OCI-LY7 (cell line): ENCODE data around the gene BTRC. TPM values are rescaled to one million over a fixed set of nuclear protein-coding genes. Genes with fewer than 3 reads are reported as not detected.

Experiments
- BruUV-seq: library from RNA; stranded (reverse); fragments of 400-500 nt; replicated peaks from 2 replicates; lab custom pipeline; 2021; lab: Mats Ljungman, UMichigan
- CTCF ChIA-PET: fragments of 300-600 bp; sonication (Branson Sonifier 250); formaldehyde crosslinking; loops from one replicate; lab custom pipeline; 2022; ENCODE audit warnings: antibody characterized with exemption; ENCODE audit not compliant: unreplicated experiment; lab: Charles Lee
- POLR2A ChIA-PET: fragments of 300-600 bp; sonication (Branson Sonifier 250); formaldehyde crosslinking; loops from one replicate; lab custom pipeline; 2022; ENCODE audit warnings: antibody characterized with exemption; lab: Charles Lee
- DNase-seq: peaks from one replicate; pipeline ENCODE4 v3.0.0-alpha.2; 2015; ENCODE audit warnings: low spot score
- H2AFZ ChIP-seq: fragments of 200-600 bp; sonication (generic), shearing (Covaris generic); 2 replicates; pipeline ENCODE4 v1.6.1; 2014; ENCODE audit warnings: mild to moderate bottlenecking, antibody characterized with exemption, low read length, moderate library complexity
- H3K27ac ChIP-seq: fragments of 200-600 bp; sonication (generic); 2 replicates; pipeline ENCODE4 v1.5.1; 2014; ENCODE audit warnings: mixed run types, low read depth, mild to moderate bottlenecking, moderate library complexity, low read length, inconsistent platforms; ENCODE audit not compliant: poor library complexity, severe bottlenecking
- H3K36me3 ChIP-seq: fragments of 200-600 bp; sonication (generic); 2 replicates; pipeline ENCODE4 v1.6.1; 2014; ENCODE audit warnings: mild to moderate bottlenecking, antibody characterized with exemption, low read length, moderate library complexity, mixed read lengths; ENCODE audit not compliant: insufficient read depth
- H3K4me1 ChIP-seq: fragments of 200-600 bp; sonication (generic); 2 replicates; pipeline ENCODE4 v1.5.1; 2014; ENCODE audit warnings: mild to moderate bottlenecking, low read length; ENCODE audit not compliant: insufficient read depth, poor library complexity, severe bottlenecking
- H3K4me2 ChIP-seq: fragments of 200-600 bp; sonication (generic); 2 replicates; pipeline ENCODE4 v1.6.1; 2014; ENCODE audit warnings: mild to moderate bottlenecking, low read length
- H3K4me3 ChIP-seq: fragments of 200-600 bp; sonication (generic); 2 replicates; pipeline ENCODE4 v1.5.1; 2014; ENCODE audit warnings: mild to moderate bottlenecking, low read depth, low read length; ENCODE audit not compliant: poor library complexity, severe bottlenecking
- H3K79me2 ChIP-seq: fragments of 200-600 bp; sonication (generic); 2 replicates; pipeline ENCODE4 v1.6.1; 2016; ENCODE audit warnings: low read depth, mild to moderate bottlenecking, low read length, moderate library complexity, mixed read lengths; ENCODE audit not compliant: insufficient read depth
- H3K9me2 ChIP-seq: fragments of 200-600 bp; sonication (generic); 2 replicates; pipeline ENCODE4 v1.6.1; 2016; ENCODE audit warnings: mild to moderate bottlenecking, low read length, mixed read lengths; ENCODE audit not compliant: insufficient read depth
- H3K9me3 ChIP-seq: fragments of 200-600 bp; sonication (generic); 2 replicates; pipeline ENCODE4 v1.6.1; 2014; ENCODE audit warnings: mild to moderate bottlenecking, mixed run types, low read length, mixed read lengths
- H4K20me1 ChIP-seq: fragments of 200-600 bp; sonication (generic); 2 replicates; pipeline ENCODE4 v1.6.1; 2014; ENCODE audit warnings: mild to moderate bottlenecking, antibody characterized with exemption, low read length, moderate library complexity, mixed read lengths; ENCODE audit not compliant: insufficient read depth
- EZH2phosphoT487 ChIP-seq: fragments of 200-600 bp; sonication (generic); IDR thresholded peaks from 2 replicates; pipeline ENCODE4 v1.6.1; 2018; ENCODE audit warnings: low read depth, borderline replicate concordance, mild to moderate bottlenecking, mixed run types, antibody characterized with exemption, low read length, moderate library complexity, mixed read lengths
- intact Hi-C: fragments of 100-400 bp; cut with micrococcal nuclease; formaldehyde crosslinking; loops from one replicate; pipeline ENCODE4 v1.10.0; 2022; ENCODE audit not compliant: unreplicated experiment
- total RNA-seq, 2 experiments: library from RNA; depleted of rRNA in 1 of 2; stranded (reverse); fragments of >200 nt in 1 of 2; shearing (Covaris generic) in 1 of 2; gene quantifications; 2 replicates each; pipeline ENCODE4 v1.2.3, GENCODE V29; 2014 to 2022
- TF ChIP-seq, protein P1 (sequence below): fragments of 200-600 bp; sonication (generic); conservative IDR thresholded peaks from 2 replicates; pipeline ENCODE4 v1.5.1; 2014; ENCODE audit warnings: mild to moderate bottlenecking, antibody characterized with exemption, low read length, moderate library complexity, mixed read lengths

BTRC gene
- total RNA-seq, 2 experiments from 2014 or later = 6.1 to 17.8 TPM

GRCh38 chr10:101481256-101481655 lies 127.3 kb downstream of the BTRC start:
- BruUV-seq = no TSS peak
- Histone ChIP-seq H3K4me1 (no peaks in the 10 kb centered on the region), H3K4me2 (no peak overlapping the region), H3K9me3 (no peaks in the 10 kb centered on the region), H3K36me3 (no peaks in the 10 kb centered on the region), H2AFZ (no peak overlapping the region), H4K20me1 (no peaks in the 10 kb centered on the region; the same call in 1 of the 2 replicates), H3K9me2 (no peaks in the 10 kb centered on the region), H3K27ac (no peak overlapping the region), H3K4me3 (no peak overlapping the region), H3K79me2 (no peaks in the 10 kb centered on the region)
- POLR2A ChIA-PET = interaction anchor here (0.5 to 0.8 kb wide), 2 partner anchors 157 to 875 kb away, joined by 3 to 4 read pairs; no protein-coding TSS in a partner anchor
- CTCF ChIA-PET = no interaction called here
- DNase-seq = no peak
- TF ChIP-seq, protein P1, sequence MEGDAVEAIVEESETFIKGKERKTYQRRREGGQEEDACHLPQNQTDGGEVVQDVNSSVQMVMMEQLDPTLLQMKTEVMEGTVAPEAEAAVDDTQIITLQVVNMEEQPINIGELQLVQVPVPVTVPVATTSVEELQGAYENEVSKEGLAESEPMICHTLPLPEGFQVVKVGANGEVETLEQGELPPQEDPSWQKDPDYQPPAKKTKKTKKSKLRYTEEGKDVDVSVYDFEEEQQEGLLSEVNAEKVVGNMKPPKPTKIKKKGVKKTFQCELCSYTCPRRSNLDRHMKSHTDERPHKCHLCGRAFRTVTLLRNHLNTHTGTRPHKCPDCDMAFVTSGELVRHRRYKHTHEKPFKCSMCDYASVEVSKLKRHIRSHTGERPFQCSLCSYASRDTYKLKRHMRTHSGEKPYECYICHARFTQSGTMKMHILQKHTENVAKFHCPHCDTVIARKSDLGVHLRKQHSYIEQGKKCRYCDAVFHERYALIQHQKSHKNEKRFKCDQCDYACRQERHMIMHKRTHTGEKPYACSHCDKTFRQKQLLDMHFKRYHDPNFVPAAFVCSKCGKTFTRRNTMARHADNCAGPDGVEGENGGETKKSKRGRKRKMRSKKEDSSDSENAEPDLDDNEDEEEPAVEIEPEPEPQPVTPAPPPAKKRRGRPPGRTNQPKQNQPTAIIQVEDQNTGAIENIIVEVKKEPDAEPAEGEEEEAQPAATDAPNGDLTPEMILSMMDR = no peak
- no peak for TF ChIP-seq EZH2phosphoT487
- intact Hi-C loops = no loop called here

- TF ChIP-seq, protein P1 = no peak
- TF ChIP-seq EZH2phosphoT487 = no peak
Measured at GRCh38 chr10:101482568-101482967, 128.6 kb downstream of the BTRC start.

GRCh38 chr10:101484175-101484745 lies 130.3 kb downstream of the BTRC start:
- H3K27ac ChIP-seq = no peak overlapping the region
- no TSS peak for BruUV-seq
- H3K4me1 ChIP-seq = no peaks in the 10 kb centered on the region
- no peaks in the 10 kb centered on the region for H3K79me2 ChIP-seq
- intact Hi-C loops = no loop called here
- no peaks in the 10 kb centered on the region for H3K9me2 ChIP-seq
- H3K9me3 ChIP-seq = no peaks in the 10 kb centered on the region
- no peak overlapping the region for H3K4me2 ChIP-seq
- TF ChIP-seq, protein P1 = no peak
- TF ChIP-seq EZH2phosphoT487 = no peak
- POLR2A ChIA-PET = interaction anchor here (0.5 kb wide), 1 partner anchor 11 kb away, joined by 9 read pairs; no protein-coding TSS in a partner anchor
- no peaks in the 10 kb centered on the region for H3K36me3 ChIP-seq
- no peak overlapping the region for H2AFZ ChIP-seq
- no peaks in the 10 kb centered on the region; the same call in 1 of the 2 replicates for H4K20me1 ChIP-seq
- DNase-seq = no peak
- CTCF ChIA-PET = no interaction called here
- H3K4me3 ChIP-seq = no peak overlapping the region

More at GRCh38 chr10:101482568-101482967, 128.6 kb downstream of the BTRC start:
- Histone ChIP-seq H4K20me1 (no peaks in the 10 kb centered on the region; the same call in 1 of the 2 replicates), H3K9me3 (no peaks in the 10 kb centered on the region), H3K79me2 (no peaks in the 10 kb centered on the region), H3K4me3 (no peak overlapping the region), H2AFZ (no peak overlapping the region), H3K4me1 (no peaks in the 10 kb centered on the region), H3K4me2 (no peak overlapping the region), H3K36me3 (no peaks in the 10 kb centered on the region), H3K27ac (no peak overlapping the region), H3K9me2 (no peaks in the 10 kb centered on the region)
- ChIA-PET CTCF (no interaction called here), POLR2A (interaction anchor here (0.6 kb wide), 1 partner anchor 180 kb away, joined by 3 read pairs; no protein-coding TSS in a partner anchor)
- no TSS peak for BruUV-seq
- intact Hi-C loops = no loop called here
- DNase-seq = no peak
